GM21367 (cell line): ENCODE measurements around the gene ITGAL.
A peak's percentile ranks its signal among the peaks of the same experiment; 100 is the strongest.

ENCODE experiments used
- ATAC-seq: cut with Tn5 transposase; IDR thresholded peaks from one replicate; pipeline ENCODE4 v1.9.1; 2021; ENCODE audit not compliant: unreplicated experiment

The ITGAL gene

DNA sequence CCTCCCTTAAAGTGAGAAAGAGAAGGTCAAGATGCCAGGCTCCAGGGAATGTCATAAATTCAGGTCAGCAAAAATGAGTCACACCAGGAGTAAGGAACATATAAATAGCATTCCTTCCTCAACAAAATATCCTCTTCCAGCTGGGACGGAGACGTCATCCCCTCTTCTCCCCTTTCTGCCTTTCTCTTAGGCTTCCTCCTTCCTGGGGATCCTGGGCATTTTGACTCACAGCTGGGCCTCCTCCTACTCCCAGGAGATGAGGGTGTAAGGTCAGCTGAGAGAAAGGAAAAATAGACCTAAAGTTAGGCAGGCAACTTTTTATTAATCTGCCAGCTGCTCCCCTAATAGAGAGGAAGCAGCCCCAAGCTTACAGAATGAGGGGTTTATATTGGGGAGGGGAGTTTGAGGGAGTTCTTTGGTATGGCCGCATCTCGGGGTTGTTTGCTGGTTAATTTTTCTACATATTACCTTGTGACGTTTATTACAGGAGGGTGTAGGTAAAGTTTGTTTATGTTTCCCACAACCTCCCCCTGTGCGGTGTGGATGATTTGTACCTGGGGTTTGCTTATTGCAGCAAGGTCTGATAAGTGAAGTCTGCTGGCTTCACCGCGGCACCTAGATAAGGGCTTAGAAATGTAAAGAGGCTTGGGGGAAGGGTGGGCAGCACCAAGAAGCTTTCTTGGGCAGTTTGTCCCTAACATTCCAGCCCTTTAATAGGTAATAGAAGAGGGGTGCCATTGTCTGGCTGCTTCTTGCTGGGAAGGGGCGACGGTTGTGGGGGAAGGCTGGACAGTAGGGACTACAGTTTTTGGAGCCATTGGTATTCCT, 69.2 kb downstream of the ITGAL start:
- ATAC-seq = no peak

DNA sequence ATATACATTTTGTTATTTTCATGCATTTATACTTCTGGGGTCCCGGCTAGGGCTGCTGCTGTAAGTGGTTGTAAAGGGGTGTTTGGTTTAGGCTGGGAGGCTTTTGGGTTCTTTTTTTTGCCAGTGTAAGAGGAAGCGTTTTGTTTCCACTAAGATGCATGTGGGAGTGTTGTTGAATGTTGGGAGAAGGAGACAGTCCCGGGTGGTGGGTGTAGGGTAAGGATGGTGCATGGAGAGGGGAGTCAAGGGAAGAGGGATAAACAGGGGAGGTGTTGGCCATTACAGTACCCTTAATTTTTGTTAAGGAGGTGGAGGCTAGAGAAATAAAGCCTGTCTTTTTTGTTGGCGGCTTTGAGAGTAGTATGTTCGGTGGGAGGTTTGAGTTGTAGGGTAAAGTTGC, 70.5 kb downstream of the ITGAL start:
- no peak for ATAC-seq

DNA sequence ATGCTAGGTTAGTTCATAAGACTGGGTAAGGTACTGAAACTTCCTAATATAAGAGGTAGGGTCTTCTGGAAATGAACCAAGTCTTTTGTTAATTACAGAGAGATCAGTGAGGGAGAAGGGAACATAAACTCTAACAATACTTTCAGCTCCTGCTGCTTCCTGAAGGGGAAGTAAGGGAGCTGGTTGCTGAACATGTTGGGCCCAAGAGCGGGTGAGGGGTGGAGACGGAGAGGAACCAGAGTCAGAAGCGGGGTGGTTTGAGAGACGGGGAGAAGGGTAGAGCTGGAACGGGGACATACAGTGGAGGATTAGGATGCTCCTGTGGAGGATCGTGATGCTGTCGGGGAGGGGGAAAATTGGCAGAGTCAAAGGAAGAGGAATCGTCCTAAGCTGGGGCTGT, 73.6 kb downstream of the ITGAL start:
- ATAC-seq = no peak

DNA sequence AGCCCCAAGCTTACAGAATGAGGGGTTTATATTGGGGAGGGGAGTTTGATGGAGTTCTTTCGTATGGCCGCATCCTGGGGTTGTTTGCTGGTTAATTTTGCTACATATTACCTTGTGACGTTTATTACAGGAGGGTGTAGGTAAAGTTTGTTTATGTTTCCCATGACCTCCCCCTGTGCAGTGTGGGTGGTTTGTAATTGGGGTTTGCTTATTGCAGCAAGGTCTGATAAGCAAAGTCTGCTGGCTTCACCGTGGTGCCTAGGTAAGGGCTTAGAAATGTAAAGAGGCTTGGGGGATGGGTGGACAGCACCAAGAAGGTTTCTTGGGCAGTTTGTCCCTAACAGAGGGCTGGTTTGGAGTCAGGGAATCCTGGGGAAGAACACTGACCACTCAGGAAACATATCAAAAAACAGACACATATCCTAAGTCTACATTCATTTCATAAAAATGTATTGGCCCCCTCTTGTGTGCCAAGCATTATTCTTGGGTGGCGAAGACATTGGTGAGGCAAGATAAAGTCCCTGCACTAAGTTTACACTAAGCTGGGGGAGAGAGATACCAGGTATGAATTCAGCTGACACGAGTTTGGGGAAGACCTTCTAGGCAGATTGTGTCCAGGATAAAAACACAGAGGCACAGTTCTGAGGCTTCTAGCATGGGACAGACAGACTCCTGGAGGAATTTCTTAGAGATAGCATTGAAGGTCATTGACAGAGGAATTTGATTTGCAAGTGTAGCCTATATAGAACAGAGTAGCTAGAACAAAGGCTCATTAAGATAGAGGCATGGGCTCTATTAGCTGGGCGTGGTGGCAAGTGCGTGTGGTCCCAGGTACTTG, 76.1 kb downstream of the ITGAL start:
- no peak for ATAC-seq

DNA sequence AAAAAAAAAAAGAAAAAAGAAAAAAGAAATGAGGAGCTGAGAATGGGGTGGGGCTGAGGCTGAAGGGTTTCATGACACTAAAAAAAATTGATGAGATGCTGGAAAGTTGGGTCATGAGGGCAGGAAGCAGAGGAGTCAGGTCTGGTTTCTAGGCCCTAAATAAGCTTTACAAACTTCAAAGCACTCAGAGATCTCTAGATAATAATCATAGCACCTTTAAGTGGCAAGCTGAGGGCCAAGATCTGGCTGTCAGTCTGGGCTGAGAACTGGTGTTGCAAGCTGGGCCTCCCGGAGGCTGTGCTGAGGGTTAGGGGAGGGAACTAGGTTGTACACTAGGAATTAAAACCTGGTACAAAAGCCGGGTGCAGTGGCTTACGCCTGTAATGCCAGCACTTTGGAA, 79.2 kb downstream of the ITGAL start:
- ATAC-seq = no peak

DNA sequence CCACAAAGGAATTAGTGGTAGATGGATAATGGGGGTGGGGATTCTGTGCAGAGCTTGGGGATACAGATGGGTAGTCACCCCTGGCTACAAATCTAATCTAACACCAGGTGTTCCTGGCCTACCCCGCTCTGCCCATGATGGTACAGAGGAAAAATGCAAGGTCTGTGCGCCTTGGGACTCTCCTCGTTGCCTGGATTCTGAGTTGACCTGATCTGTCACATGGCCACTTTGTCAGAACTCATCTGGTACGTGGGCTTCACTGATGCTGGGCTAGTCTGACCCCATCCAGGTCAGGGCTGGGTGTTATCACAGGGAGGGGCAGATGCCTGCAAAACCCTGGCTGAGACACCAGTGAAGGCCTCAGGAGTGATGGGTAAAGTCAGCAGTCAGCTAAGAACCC, 80.4 kb downstream of the ITGAL start:
- no peak for ATAC-seq

DNA sequence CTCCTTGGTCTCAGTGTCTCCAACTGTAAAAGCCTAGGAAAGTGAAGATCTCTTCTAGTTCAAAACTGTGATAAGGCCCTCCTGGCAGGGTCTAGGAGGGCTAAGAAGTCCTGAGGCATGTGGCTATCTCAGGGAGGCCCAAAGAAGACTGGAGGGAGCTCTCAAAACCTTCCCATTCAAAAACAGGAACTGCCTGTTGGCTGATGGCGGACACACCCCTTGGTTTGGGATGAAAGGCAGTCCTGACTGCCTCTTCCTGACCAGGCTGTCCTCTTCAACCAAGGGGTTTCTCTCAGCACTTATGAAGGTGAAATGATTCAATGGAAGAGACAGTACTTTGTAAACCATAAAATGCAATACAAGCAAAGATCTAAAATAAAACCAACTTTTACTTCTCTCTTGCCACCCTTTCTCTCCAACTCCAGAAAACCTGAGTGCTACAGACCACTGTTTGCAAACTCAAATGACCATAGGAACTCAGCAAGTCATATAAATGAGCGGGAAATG, 80.9 kb downstream of the ITGAL start:
- no peak for ATAC-seq

DNA sequence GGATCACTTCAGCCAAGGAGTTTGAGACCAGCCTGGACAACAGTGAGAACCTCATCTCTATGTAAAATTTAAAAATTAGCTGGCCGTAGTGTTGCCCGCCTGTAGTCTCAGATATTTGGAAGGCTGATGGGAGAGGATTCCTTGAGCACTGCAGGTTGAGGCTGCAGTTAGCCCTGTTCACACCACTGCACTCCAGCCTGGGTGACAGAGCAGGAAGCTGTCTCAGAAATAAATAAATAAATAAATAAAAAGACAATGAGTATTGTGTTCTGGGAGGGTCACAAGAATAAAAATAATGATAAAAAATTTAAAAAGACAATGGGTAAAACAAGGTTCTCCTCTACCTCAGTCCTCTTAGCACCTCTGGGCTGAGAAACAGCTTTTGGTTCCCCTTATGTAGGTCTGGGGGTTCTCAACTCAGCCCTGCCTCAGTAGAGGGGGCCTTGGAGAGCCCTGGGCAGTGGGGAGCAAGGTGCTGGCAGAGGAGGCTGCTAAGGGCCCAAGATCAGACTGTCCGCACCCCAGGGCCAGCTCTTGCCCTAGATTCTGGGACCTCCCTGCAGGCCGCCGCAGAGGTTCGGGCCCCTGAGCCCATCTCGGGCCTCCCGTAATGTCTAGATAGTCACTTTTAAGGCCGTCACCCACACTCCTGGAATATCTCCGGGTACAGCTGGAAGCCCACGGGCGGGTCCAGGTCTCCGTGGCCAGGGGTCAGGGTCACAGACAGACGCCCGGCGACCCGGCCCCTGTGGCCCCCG, 82.2 kb downstream of the ITGAL start:
- ATAC-seq = no peak

DNA sequence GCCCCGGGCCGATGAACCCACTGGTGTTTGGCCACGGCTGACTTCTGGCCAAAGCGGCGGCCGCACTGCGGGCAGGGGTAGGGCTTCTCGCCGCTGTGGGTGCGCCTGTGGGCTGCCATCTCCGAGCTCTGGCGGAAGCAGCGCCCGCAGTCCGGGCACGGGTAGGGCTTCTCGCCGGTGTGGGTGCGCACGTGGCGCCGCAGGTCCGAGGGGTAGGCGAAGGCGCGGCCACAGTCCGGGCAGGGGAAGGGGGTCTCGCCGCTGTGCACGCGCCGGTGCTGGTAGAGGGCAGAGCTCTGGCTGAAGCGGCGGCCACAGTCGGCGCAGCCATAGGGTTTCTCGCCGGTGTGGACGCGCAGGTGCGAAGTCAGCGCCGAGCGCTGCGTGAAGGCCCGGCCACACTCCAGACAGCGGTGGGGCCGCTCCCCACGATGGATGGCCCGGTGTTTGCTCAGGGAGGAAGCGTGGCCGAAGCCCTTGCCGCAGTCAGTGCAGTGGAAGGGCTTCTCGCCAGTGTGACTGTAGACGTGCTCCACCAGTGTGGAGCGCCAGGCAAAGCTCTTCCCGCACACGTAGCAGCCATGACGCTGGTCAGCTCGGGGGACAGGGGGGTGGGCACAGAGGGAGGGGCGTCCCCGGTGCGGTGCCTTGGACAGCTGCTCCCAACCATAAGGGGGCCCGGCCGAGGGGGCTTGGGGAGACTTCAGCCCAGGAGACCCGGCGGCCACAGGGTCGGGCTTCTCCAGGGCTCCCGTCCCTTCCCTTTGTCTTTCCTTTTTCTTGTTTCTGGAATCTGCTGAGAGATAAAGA, 83.0 kb downstream of the ITGAL start:
- ATAC-seq = no peak

DNA sequence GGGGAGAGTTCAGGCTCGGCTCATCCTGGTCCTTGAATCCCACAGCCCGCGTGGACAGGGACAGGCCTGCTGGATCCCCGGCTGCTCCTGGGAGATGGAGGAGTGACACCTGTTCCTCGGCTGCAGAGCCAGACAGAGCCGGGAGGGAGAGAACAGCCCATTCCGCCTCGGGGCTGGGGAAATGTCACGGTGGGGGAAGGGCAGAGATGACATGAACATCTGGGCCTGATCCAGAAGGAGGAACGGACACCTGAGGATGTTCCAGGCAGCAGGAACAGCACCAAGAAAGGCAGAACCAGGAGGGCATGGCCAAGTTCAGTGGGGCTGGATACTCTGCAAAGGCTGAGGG, 83.6 kb downstream of the ITGAL start:
- no peak for ATAC-seq

DNA sequence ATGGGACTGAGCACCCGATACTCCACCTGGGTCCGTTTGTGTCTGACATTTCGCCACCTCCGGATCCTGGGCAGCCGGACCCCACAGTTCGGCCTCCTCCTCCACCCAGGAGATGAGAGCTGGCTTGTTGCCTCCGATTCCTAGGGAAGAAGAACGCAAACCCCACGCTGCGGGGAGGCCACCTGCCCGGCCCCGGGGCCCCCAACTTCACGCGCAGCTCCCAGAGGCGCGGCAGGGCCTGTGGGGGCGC, 85.1 kb downstream of the ITGAL start:
- peak; percentile 16 for ATAC-seq

DNA sequence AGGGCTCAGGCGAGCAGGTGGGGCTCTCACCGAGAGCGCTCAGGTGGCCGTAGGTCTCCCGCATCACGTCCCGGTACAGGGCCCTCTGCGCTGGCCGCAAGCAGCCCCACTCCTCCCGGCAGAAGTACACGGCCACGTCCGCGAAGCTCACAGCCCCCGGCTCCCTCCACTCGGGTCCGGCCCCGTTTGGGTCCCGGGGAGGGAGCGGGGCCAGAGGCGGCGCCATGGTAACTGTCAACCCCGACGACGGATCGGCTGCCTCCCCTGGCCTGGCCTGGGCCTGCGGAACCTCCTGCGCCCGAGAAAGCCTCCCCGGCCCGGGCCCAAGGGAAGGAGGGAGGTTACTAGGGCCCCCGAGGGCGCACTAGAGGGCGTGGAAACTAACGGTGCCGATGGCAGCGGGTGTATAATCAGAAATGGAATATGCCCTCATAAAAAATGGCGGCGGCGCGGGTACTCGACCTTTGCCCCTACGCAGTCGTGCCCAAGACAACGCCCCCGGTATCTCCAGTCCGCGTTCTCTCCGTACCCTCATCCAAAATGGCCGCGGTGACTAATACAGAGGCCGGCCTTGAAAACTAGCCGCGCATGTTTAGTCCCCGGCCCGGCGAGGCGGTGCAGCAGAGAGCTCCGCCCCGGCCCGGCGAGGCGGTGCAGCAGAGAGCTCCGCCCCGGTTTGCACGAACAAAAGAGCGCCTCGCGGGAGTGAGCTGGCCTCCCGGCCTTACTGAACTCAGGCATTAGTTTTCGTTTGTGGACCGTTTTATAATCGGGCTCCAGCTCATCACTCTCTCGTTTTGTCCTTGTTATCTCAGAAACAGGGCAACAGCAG, 85.6 kb downstream of the ITGAL start, which contains the start of gene ZNF764:
TSS of gene ZNF764 (minus strand) at position 418 of the 832 bp plus-strand sequence. CDS start at position 226, 192 bp downstream.
- peak; percentile 69 for ATAC-seq

DNA sequence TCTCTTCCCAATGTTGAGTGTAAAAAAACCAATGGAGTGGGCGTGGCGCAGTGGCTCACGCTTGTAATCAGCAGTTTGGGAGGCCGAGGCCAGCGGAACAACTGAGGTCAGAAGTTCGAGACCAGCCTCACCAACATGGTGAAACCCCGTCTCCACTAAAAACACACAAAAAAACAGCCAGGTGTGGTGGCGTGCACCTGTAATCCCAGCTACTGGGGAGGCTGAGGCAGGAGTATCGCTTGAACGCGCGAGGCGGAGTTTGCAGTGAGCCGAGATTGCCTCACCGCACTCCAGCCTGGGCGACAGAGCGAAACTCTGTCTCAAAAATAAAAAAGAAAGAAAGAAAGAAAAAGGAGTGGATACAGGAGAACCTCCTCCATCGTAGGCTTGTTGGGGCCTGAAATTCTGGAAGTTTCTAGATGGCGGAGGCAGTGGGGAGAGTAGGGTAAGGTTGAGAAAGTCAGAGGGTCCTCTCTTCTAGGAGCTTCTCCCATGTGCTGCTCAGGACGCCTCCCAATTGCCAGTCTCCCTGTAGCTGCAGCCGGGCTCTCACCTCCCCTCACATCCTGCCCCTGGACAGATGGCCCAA, 86.3 kb downstream of the ITGAL start:
- ATAC-seq = no peak

DNA sequence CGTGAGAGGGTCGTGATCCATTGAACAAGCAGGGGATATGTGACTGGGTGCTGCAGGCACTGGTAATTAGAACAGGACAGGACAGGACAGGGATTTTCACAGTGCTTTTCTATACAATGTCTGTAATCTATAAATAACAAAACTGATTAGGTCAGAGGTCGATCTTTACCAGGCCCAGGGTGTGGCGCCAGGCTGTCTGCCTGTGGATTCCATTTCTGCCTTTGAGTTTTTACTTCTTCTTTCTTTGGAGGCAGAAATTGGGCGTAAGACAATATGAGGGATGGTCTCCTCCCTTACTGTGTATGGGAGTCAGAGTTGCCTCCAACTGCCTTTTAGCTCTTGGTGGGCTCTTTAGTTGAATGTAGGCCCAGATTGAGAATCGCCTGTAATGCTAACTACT, 87.1 kb downstream of the ITGAL start:
- ATAC-seq = no peak

DNA sequence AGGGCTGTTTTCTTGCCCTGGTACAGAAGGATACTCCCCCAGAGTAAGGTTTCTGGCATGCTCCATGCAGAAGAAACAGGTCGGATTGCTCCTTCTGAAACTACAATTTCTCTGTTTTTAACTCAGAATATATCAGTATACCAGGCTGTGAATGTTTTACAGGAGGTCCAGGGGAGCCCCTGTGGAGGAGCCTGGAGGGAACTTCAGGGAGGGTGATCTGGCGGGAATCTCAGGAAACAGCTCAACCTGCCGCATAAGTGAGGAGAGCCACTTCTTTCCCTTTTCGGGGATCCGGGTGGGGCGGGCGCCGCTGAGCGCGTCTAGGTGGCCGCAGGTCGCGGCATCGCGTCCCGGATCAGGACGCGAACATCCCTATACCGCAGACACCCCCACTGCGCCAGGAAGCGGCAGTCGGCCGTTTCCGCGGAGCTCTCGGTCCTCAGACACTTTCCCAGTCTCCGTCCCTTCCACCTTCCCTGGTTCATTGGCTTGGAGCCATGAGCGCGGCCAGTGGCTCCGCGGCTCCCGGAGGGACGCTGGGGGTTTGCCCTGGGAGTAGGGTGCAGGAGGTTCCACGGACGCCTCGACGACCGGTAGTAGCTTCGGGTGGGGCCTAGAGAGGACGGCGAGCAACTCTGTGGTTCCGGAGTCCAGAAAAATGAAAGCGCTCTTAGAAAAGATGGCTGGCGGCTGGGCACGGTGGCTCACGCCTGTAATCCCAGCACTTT, 88.7 kb downstream of the ITGAL start:
- no peak for ATAC-seq

DNA sequence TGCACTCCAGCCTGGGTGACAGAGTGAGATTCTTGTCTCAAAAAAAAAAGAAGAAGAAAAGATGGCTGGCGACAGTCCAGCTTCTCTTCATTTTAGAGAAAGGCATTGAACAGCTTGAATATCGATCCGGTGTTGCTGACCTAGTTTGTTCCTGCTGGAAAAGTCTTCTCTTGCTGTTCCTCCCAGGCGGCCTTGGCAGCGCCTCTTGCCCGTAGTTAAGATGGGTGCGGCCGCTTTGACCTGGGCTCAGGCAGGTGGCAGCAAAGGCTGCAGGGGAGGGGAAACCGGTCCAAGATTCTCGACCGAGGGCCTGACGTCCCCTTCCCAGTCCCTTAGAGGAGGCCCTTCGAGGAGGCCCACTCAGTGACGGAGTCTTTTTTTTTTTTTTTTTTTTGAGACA, 89.5 kb downstream of the ITGAL start:
- no peak for ATAC-seq

DNA sequence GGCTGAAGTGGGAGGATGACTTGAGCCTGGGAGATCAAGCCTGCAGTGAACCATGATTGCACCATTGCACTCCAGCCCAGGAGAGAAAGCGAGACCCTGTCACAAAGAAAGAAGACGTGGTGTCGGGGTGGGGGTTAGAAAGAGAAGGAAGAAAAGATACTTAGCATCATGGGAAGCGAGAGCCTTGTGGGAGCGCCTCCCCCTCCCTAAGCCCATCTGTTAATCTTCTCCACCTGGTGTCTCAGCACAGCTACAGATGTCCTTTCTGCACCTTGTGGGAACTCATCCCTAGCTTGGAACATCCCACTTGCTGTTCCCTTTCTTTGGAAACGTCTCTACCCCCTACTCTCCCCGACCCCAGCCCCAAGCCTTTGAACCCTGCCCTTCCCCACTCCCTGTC, 93.0 kb downstream of the ITGAL start:
- no peak for ATAC-seq

DNA sequence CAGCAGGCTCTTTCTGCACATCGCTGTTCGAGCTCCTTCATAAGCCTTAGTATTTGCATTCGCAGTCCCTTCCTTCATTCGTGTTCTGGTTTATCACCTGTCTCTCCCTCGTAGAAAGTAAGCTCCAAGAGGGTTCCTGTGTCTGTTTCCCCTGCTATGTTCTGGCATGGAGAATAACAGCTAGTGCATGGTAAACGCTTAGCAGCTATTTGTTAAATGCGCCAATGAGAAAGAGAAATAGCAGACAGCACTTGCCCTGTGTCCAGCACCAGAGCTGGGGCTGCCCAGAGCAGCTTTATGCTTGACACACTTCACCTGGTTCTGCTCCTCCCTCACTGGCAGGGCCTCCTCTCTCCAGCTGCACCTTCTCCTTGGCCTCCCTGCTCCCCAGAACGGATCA, 93.4 kb downstream of the ITGAL start:
- ATAC-seq = no peak

DNA sequence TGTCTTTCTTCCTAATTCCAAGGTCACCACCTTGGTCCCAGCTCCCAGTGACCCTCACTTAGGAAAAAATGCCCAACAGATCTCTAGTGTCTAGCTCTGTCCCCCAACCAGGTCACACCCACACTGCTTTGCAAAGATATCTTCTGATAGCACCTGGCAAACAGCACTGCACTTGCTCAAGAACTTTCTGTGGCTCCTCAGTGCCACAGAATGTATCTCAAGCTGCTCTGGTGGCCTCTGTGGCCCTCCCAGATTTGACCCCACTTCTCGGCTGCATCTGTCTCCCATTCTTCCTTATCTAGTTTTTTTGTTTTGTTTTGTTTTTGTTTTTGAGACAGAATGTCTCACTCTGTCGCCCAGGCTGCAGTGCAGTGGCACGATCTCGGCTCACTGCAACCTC, 94.0 kb downstream of the ITGAL start:
- no peak for ATAC-seq
